ENCODE data around the gene SARNP. TPM values are rescaled to one million over a fixed set of nuclear protein-coding genes. Genes with fewer than 3 reads are reported as not detected.

The SARNP gene
- total and polyA plus RNA-seq, 9 of the 15 experiments (the other 6 are each of a cell fraction or from before 2014, with no cell fraction given) = 70.1 to 400 (median 198) TPM

DNA sequence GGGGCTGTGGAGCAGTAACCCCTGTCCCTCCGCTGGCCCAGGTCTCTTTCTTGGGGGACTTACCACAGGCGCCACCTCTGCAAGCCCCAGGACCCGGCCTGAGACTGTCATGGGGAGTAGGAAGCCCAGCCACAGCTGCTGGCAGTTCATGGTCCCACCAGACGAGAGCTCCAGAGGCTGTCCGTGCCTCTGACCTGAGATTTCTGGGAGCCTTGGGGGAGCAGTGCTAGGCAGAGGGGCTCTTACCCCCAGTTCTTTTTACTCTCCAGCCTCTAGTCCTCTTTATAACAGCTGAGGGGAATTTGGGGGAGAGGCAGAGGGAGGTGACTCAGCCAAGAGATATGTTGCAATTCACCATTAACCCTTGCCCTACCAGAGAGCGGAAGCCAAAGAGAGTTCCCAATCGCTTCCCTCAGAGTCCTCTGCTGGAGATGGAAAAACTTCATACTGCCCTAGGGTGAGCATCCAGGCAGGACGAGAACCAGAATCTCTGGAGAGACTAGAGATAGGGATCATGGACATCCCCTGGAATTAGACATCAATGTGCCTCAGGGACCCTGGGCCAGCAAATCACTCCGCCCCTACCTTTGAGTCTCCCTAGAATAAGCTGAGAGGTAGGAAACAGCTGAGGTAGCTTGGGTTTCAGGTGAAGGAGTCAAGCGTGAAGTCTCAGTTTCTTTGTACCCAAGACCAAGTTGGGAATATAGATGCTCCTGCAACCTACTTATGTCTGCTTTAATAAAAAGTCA, 25.3 kb upstream of the SARNP start, which contains the start of gene MMP19 (continued):
- 0 out of 2 replicates have a peak, but pooled peaks have one; percentile 19 for TF ChIP-seq ARID3A (IDR thresholded peaks at IDR 0.05; ENCODE audit: borderline replicate concordance, low read depth, low read length)
- no peak for TF ChIP-seq PHB (CRISPR knock-in tag; IDR thresholded peaks at IDR 0.05)
- TF ChIP-seq SP1 (CRISPR knock-in tag; IDR thresholded peaks at IDR 0.05) = 0 out of 2 replicates have a peak, but pooled peaks have one; percentile 27
- TF ChIP-seq NEUROD1 (IDR thresholded peaks at IDR 0.05; ENCODE audit: borderline replicate concordance, low read depth, low read length, partially characterized antibody) = no peak
- no peak for TF ChIP-seq ZFP91 (CRISPR knock-in tag; IDR thresholded peaks at IDR 0.05)
- TF ChIP-seq, protein P1, sequence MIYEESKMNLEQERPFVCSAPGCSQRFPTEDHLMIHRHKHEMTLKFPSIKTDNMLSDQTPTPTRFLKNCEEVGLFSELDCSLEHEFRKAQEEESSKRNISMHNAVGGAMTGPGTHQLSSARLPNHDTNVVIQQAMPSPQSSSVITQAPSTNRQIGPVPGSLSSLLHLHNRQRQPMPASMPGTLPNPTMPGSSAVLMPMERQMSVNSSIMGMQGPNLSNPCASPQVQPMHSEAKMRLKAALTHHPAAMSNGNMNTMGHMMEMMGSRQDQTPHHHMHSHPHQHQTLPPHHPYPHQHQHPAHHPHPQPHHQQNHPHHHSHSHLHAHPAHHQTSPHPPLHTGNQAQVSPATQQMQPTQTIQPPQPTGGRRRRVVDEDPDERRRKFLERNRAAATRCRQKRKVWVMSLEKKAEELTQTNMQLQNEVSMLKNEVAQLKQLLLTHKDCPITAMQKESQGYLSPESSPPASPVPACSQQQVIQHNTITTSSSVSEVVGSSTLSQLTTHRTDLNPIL (CRISPR knock-in tag; IDR thresholded peaks at IDR 0.05) = no peak
- no peak for TF ChIP-seq IFI16 (CRISPR knock-in tag; IDR thresholded peaks at IDR 0.05)
- TF ChIP-seq SIX5 (IDR thresholded peaks at IDR 0.05; ENCODE audit: borderline replicate concordance in 1 of 2, insufficient read depth in 1 of 2, low read depth in 1 of 2, low read length in 2 of 2) = no peak
- TF ChIP-seq CBX5 (IDR thresholded peaks at IDR 0.05; ENCODE audit: borderline replicate concordance, low read depth) = no peak
- TF ChIP-seq ZHX1 (conservative IDR thresholded peaks at IDR 0.05; ENCODE audit: low read length) = no peak
- no peak for TF ChIP-seq CAMTA2 (CRISPR knock-in tag; conservative IDR thresholded peaks at IDR 0.05)
- TF ChIP-seq MYBL2 (IDR thresholded peaks at IDR 0.05; ENCODE audit: low read depth) = no peak
- no peak for TF ChIP-seq MYBL2 (CRISPR knock-in tag; IDR thresholded peaks at IDR 0.05; ENCODE audit: borderline replicate concordance)
- TF ChIP-seq CBX3 (IDR thresholded peaks at IDR 0.05; ENCODE audit: borderline replicate concordance in 1 of 2, low read length in 2 of 2) = 0 out of 3 replicates have a peak, but pooled peaks of 1 of the 2 experiments have one; percentile 64
- TF ChIP-seq RB1 (IDR thresholded peaks at IDR 0.05; ENCODE audit: low read depth) = 0 out of 2 replicates have a peak, but pooled peaks have one; percentile 38
- TF ChIP-seq ZNF696 (CRISPR knock-in tag; conservative IDR thresholded peaks at IDR 0.05) = no peak
- TF ChIP-seq TAF15 (IDR thresholded peaks at IDR 0.05; ENCODE audit: low read depth, low read length) = no peak
- no peak for TF ChIP-seq GABPB1 (CRISPR knock-in tag; IDR thresholded peaks at IDR 0.05)
- peak; percentile 33; the same call in 1 of the 2 replicates for TF ChIP-seq CREM (IDR thresholded peaks at IDR 0.05; ENCODE audit: low read depth)
- no peak for TF ChIP-seq RFX7 (CRISPR knock-in tag; IDR thresholded peaks at IDR 0.05)

Data from K562 (cell line).